Stimulated activated CD8-positive, alpha-beta memory T cell treated with anti-CD3 and anti-CD28 coated beads, Interleukin-4, amount 100 ng/mL, for 24 hours (primary cell): ENCODE data around the gene ACKR3.

ENCODE experiments used
- DNase-seq: peaks from one replicate; pipeline ENCODE4 v3.0.0-alpha.2; 2020; ENCODE audit warnings: low read depth

The ACKR3 gene

DNA sequence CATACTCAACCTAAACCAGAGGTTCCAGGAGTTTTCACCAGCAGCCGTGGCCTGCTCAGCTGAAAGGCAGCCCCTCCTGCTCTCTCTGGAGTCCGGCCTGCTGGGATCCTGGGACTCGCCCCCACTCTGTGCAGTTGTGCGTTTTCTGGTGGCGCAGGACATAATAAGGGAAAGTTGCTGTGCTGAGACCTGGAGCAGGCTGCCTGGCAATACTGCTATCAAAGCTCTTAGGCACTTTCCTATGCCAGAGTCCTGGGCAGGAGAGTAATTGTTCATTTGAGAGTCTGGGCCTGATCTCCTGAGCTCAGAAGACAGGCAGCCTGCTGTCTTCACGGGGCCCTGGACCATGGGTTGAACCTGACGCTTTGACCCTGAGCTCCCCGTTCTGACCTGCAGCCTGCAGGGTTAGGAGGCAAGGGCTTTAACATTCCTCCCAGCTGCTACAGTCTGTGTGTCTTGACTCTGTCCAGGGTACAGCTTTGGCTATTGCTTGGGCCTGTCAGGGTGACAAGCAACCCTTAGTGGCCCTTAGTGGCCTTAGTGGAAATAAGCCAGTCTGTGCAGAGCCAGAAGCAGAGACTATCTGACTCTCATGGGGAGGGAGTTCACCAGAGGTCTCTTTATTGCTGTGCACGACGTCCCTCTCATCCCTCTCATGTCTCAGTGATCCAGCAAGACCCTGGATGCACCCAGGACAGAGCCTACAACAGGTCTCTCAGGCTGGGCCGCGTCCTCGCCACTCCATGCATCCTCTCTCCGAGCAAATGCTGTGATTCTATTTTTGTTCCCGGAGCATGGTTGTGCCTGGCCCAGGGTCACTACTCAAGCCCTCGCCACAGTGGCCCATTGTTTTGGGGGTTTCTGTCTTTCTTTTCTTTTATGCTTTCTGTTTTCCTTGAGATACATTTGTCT is 60.6 kb downstream of the ACKR3 start:
- no peak for DNase-seq

DNA sequence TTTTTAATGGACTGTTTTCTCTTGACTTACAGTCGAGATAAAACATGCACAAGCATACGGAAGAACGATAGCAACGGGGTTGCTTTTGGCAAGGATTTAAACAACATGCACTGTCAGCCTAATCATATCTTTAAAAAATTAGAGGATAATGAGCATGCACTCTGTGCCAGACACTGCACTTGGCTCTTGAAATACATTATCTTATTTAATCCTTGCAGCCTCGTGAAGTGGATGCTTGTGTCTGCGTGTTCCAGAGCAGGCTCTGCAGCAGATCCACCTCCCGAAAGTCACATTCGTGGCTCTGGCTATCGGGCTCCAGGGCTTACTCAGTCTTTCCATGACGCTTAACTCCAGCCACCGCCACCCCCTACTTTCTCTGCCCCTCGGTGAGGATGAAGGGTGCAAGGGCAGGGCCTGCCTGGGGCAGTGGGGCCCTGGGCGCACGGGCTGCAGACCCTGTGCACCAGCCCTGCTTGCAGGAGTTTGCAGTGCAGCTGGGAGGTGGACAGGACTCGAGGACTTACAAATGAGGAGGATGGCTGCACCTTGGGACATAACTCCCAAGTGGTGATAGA is 61.7 kb downstream of the ACKR3 start:
- DNase-seq, result no peak

DNA sequence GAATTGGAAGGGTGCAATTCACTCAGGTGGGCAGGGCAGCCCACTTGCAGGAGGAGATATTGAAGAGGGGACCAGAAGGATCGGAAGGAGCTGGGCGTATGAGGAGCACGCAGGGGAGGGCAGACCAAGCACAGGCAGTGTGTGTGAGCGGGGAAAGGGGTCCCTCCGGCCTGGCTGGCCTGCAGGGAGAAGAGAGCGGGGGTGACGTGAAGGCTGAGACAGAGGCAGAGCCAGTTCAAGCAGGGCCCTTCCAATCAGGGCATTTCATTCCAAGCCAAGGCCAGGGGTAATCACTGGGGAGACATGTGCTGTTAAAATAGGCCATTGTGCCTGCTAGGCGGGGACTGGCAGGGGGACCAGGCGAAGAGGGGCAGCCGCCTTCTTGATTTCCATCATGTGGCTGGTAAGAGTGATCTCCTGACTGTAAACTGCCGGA is 62.2 kb downstream of the ACKR3 start:
- DNase-seq, result no peak
